Stimulated activated naive CD4-positive, alpha-beta T cell (primary cell): ENCODE results near the gene LHCGR.
"Not testable (repeated sequence)": the region's sequence is repeated elsewhere in the genome, so short reads cannot be mapped to it uniquely, and the experiment has no call there.

Source experiments
- DNase-seq, 6 experiments: peaks; one replicate each; lab custom pipeline; 2025; lab: John Stamatoyannopoulos, UW

The LHCGR gene

DNA sequence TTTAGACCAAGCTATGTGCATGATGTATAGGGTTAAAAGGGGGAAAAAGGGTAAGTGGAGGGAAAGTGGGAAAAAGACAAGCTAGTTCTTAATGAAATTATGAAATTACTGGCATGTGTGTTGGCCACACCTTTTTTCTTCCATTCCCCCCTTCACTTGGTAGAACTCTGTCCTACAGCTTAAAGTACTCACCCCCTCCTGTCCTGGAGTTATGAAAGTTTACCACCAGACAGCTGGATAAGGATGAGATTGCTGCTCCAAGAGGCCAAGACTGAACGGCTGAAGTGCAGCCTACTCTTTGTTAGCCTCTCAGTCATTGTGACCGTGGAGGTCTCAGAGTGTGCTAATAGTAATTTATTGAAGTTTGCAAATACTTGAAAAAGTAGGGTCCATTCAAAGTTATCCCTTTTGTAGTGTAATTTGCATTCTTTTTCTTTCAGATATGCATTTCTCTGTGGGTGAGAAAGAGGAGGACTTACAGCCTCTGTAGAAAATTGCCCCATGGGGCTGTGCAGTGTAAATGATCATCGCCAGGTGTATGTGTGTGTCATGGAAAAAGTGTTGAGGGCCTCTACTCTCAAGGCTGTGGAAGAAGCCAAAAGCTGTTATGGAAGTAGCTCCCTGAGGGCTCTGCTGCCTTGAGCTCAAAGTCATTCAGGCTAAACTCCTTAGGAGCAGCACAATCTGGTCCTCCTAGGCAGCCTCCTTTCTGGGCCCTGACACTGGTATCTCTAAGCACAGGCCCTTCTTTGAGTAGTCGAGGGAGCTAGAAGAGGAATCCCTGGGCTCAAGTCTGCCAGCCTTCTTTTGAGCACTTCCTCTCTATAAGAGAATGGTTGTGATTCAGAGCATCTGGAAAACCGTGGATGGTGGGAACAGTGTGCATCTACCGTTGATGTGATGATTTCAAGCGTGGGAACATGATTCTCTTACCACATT is 46.2 kb downstream of the LHCGR start:
- no peak for DNase-seq

- no peak for DNase-seq
Measured at GRCh38 chr2:48707466-48707865, 48.1 kb downstream of the LHCGR start.

DNA sequence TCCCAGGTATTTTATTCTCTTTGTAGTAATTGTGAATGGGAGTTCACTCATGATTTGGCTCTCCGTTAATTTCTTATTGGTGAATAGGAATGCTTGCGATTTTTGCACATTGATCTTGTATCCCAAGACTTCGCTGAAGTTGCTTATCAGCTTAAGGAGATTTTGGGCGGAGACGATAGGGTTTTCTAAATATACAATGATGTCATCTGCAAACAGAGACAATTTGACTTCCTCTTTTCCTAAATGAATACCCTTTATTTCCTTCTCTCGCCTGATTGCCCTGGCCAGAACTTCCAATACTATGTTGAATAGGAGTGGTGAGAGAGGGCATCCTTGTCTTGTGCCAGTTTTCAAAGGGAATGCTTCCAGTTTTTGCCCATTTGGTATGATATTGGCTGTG is 51.9 kb downstream of the LHCGR start:
- DNase-seq: not testable (repeated sequence)

DNA sequence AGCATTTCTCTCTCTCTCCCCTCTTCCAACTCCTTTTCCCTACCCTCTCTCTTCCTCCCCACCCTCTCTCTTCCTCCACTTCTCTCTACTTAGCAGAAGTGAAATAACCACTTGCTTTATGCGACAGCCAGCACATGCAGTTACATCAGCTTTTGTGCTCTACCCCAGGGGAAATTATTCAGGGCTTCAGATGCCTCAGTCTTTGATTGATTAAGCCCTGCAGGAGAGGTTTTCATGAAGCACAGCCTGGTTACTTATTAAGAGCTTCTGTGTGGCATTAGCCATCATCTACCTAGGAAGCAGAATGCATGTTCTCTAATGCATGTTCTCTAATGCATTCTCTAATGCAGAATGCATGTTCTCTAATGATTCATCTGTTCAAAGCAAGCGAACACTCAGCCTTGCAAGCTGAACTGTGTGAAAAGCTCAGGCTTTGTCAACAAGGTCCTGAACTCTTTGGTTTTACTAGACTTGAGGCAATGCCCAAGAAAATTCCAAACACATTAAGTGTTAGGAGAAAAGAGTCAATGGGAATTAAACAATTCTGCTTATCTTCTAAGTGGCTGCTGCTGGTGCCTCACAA is 56.1 kb downstream of the LHCGR start:
- no peak for DNase-seq

GRCh38 chr2:48696881-48697280 is 58.6 kb downstream of the LHCGR start:
- DNase-seq: no peak

- no peak for DNase-seq
Measured at GRCh38 chr2:48695991-48696390, 59.5 kb downstream of the LHCGR start.

GRCh38 chr2:48694149-48694548 is 61.4 kb downstream of the LHCGR start:
- DNase-seq: no peak

DNA sequence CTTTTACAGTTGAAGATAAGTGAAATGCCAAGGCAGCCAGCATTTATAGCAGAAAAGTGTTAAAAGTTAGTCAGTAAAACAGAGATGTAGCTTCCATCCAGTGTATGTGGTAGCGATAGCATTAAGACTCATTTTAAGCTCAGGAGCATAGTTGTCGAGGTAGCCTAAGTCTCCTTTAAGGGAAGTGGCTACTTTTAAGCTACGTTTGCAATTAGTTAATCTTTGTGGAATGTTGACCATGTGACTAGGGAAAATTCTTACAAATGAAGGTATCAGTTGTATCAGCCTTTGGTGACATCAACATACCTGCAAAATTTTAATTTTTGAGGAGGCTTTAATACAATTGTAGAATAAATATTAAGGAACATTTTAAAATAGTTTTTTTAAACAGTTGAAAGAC is 61.9 kb downstream of the LHCGR start:
- no peak for DNase-seq

- DNase-seq: no peak
Measured at GRCh38 chr2:48693066-48693465, 62.5 kb downstream of the LHCGR start.

- no peak for DNase-seq
Measured at GRCh38 chr2:48691935-48692691, 63.4 kb downstream of the LHCGR start.

DNA sequence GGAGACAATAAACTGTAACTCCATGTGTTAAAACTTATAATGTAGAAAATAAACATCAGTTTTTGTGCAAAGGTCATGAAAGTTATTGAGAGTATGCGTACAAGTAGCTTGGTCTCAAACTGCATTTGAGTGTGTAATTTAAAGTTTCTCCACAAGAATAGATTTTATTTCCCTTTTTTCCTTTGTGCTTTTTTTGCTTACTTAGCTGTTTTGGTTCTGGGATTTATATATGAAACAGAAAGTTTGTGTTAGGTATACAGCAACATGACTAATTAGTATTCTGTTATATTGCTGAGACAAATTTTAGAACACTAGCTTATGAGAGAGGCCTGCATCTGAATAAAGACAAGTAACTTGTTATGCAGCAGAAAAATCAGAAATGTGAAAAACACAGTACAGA is 70.4 kb downstream of the LHCGR start:
- no peak for DNase-seq

- DNase-seq: no peak
Measured at GRCh38 chr2:48677450-48677849, 78.1 kb downstream of the LHCGR start.

DNA sequence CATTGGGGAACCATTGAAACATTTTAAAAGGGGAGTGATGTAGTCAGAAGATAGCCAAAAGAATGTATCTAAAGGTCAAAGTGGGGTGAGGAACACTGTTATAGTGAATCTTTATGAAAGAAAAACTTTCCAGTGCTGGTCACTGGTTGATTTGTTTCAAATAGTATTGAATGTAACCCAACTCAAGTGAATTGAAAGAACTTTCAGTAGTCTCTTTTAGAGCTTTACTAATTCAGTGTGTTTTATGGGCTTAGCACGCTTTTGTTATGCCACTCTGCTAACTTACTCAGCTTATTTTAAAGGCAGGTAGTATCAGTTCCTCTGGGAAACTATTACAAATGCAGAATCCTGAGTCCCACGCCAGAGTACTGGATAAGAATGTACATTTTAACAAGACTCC is 80.6 kb downstream of the LHCGR start:
- DNase-seq: no peak

DNA sequence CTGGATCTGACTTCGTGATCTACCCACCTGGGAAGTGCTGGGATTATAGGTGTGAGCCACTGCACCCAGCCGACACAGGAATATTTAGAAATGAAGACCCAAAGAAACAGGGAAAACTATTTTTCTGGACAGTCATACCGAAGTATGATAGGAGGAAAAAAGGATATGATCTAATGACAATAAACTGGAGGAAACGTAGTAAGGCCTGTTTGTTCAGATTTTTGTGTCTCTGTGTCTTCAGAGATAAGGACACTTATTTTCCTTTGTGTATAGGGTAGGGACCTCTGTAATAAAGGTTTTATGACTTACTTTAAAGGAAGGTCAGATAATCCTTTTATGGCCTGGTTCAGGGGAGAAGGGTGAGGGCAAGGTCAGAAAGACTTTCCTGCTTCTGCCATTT is 81.9 kb downstream of the LHCGR start:
- DNase-seq: no peak

- no peak for DNase-seq
Measured at GRCh38 chr2:48668992-48669391, 86.5 kb downstream of the LHCGR start.

DNA sequence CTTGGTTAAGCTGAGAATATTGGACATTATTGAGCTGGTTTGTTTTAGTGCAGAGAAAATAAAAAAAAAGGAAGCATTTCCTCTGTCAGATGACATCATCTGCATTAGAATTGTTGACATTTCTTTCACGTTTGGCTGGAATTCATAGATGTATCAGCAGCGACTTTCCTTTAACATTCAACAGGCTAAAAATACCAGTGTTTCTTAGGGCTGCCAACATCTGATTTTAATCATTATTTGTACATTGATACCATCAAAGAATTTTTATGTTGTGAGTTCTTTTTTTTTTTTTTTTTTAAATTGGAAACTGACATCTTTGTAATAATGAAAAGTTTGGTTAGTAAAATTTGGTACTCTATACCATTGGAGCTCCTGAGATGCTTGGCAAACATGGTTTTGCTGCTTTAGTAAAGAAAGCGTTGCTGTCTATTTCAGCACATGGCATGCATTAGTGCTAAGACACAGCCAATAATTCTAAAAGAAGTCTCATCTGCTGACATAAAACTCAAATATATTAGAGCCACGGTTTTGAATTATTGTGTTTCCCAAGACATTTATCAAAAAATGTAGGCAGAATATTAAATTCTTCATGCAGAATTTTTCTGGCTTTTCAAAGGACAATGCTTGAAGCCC is 104.2 kb downstream of the LHCGR start:
- no peak for DNase-seq

GRCh38 chr2:48638261-48638660 is 117.3 kb downstream of the LHCGR start:
- no peak for DNase-seq
